H1 (cell line): ENCODE results near the gene MIP. TPM values are rescaled to one million over a fixed set of nuclear protein-coding genes. Genes with fewer than 3 reads are reported as not detected.

Experiments
- CTCF ChIA-PET: fragments of 300-600 bp; sonication (Branson Sonifier 250); formaldehyde crosslinking; loops from one replicate; lab custom pipeline; 2021; ENCODE audit not compliant: partially characterized antibody; lab: Charles Lee
- POLR2A ChIA-PET: fragments of 300-600 bp; sonication (Branson Sonifier 250); formaldehyde crosslinking; loops from one replicate; lab custom pipeline; 2021; ENCODE audit warnings: inconsistent platforms; ENCODE audit not compliant: partially characterized antibody; lab: Charles Lee
- DNase-seq, 2 experiments: peaks; one replicate each; pipeline versions ENCODE4 v3.0.0 to v3.0.0-alpha.2; 2010 to 2022; ENCODE audit warnings: low spot score in 2 of 2, low read depth in 1 of 2, mixed read lengths in 1 of 2
- FAIRE-seq: peaks from 2 replicates; lab custom pipeline; 2011; peaks lifted over from hg19 to GRCh38; lab: Jason Lieb, UNC
- H2AFZ ChIP-seq: 2 replicates; pipeline ENCODE4 v1.8.1; 2012; ENCODE audit warnings: low read length, inconsistent platforms
- H2AK5ac ChIP-seq: 2 replicates; pipeline ENCODE4 v1.6.1; 2013; ENCODE audit warnings: low read depth, low read length
- H2BK120ac ChIP-seq: replicated peaks from 2 replicates; pipeline ENCODE3; 2013; ENCODE audit warnings: low read depth, low read length, inconsistent platforms
- H2BK12ac ChIP-seq: 2 replicates; pipeline ENCODE4 v1.6.1; 2013; ENCODE audit warnings: low read depth, low read length
- H2BK15ac ChIP-seq: 2 replicates; pipeline ENCODE4 v1.6.1; 2013; ENCODE audit warnings: low read length
- H2BK20ac ChIP-seq: 2 replicates; pipeline ENCODE4 v1.6.1; 2013; ENCODE audit warnings: low read length
- H2BK5ac ChIP-seq: 2 replicates; pipeline ENCODE4 v1.6.1; 2013; ENCODE audit warnings: low read depth, low read length
- H3K14ac ChIP-seq: 2 replicates; pipeline ENCODE4 v1.6.1; 2013; ENCODE audit warnings: inconsistent platforms; ENCODE audit not compliant: insufficient read length
- H3K18ac ChIP-seq: 2 replicates; pipeline ENCODE4 v1.6.1; 2013; ENCODE audit warnings: low read length; ENCODE audit errors: extremely low read depth
- H3K23ac ChIP-seq: 2 replicates; pipeline ENCODE4 v1.6.1; 2013; ENCODE audit warnings: inconsistent platforms; ENCODE audit not compliant: insufficient read length
- H3K23me2 ChIP-seq: 2 replicates; pipeline ENCODE4 v1.6.1; 2013; ENCODE audit warnings: low read depth, low read length
- H3K27ac ChIP-seq: 2 replicates; pipeline ENCODE4 v1.6.1; 2011; ENCODE audit warnings: low read depth, low read length, inconsistent platforms
- H3K27me3 ChIP-seq, 4 experiments: replicated peaks in 1 of 4; 1 replicate in 1 of 4; 2 replicates in 3 of 4; pipeline versions ENCODE4 v1.6.1 to v1.8.1; 2011 to 2013; ENCODE audit warnings: low read length in 3 of 4, mild to moderate bottlenecking in 3 of 4, inconsistent platforms in 2 of 4, mixed read lengths in 2 of 4, moderate library complexity in 1 of 4; ENCODE audit not compliant: control insufficient read depth in 3 of 4, insufficient read depth in 3 of 4; ENCODE audit errors: extremely low read depth in 1 of 4
- H3K36me3 ChIP-seq, 4 experiments: 2 replicates each; pipeline versions ENCODE4 v1.6.1 to v1.8.1; 2011 to 2013; ENCODE audit warnings: mild to moderate bottlenecking in 4 of 4, low read length in 3 of 4, moderate library complexity in 2 of 4, control low read depth in 1 of 4, inconsistent platforms in 1 of 4; ENCODE audit not compliant: insufficient read depth in 4 of 4, control insufficient read depth in 2 of 4
- H3K4ac ChIP-seq: replicated peaks from 2 replicates; pipeline ENCODE3; 2013; ENCODE audit warnings: low read length, low read depth, mixed read lengths, inconsistent platforms; ENCODE audit not compliant: insufficient read length
- H3K4me1 ChIP-seq, 4 experiments: replicated peaks in 1 of 4; 1 replicate in 1 of 4; 2 replicates in 3 of 4; pipeline versions ENCODE4 v1.6.1 to v1.8.1; 2011 to 2013; ENCODE audit warnings: low read length in 3 of 4, inconsistent platforms in 2 of 4, mixed read lengths in 1 of 4; ENCODE audit not compliant: insufficient read depth in 4 of 4, control insufficient read depth in 3 of 4
- H3K4me2 ChIP-seq, 2 experiments: 2 replicates each; pipeline versions ENCODE4 v1.6.1 to v1.8.1; 2011 to 2013; ENCODE audit warnings: low read depth in 2 of 2, low read length in 2 of 2, control low read depth in 1 of 2, inconsistent platforms in 1 of 2, mild to moderate bottlenecking in 1 of 2; ENCODE audit not compliant: insufficient read depth in 1 of 2
- H3K4me3 ChIP-seq, 4 experiments: fragments of 200-600, 300-600 bp in 1 of 4; sonication (generic), shearing (Covaris generic), sonication (Bioruptor Twin) in 1 of 4; 2 replicates each; pipeline versions ENCODE4 v1.5.1 to v1.8.1; 2011 to 2016; ENCODE audit warnings: low read length in 4 of 4, low read depth in 3 of 4, control low read depth in 2 of 4, inconsistent platforms in 2 of 4, mild to moderate bottlenecking in 2 of 4, mixed read lengths in 1 of 4, moderate library complexity in 1 of 4; ENCODE audit not compliant: insufficient read depth in 2 of 4; ENCODE audit errors: extremely low read depth in 1 of 4
- H3K56ac ChIP-seq: replicated peaks from 2 replicates; pipeline ENCODE3; 2013; ENCODE audit warnings: low read depth, mild to moderate bottlenecking, mixed read lengths, low read length, inconsistent platforms; ENCODE audit not compliant: insufficient read length
- H3K79me1 ChIP-seq: 2 replicates; pipeline ENCODE4 v1.6.1; 2013; ENCODE audit warnings: low read depth, low read length, control low read depth
- H3K79me2 ChIP-seq, 2 experiments: 2 replicates each; pipeline versions ENCODE4 v1.6.1 to v1.8.1; 2012 to 2013; ENCODE audit warnings: low read length in 2 of 2, mild to moderate bottlenecking in 2 of 2, inconsistent platforms in 1 of 2; ENCODE audit not compliant: insufficient read depth in 2 of 2, control insufficient read depth in 1 of 2
- H3K9ac ChIP-seq, 4 experiments: replicated peaks in 1 of 4; 1 replicate in 1 of 4; 2 replicates in 3 of 4; pipeline versions ENCODE4 v1.6.1 to v1.8.1; 2011 to 2013; ENCODE audit warnings: low read depth in 3 of 4, low read length in 3 of 4, control low read depth in 2 of 4, mild to moderate bottlenecking in 2 of 4, moderate library complexity in 2 of 4, inconsistent platforms in 1 of 4; ENCODE audit errors: extremely low read depth in 1 of 4
- H3K9me3 ChIP-seq, 2 experiments: 2 replicates each; pipeline versions ENCODE4 v1.6.1 to v1.8.1; 2012 to 2013; ENCODE audit warnings: mild to moderate bottlenecking in 2 of 2, moderate library complexity in 2 of 2, control low read depth in 1 of 2, inconsistent platforms in 1 of 2, low read depth in 1 of 2, low read length in 1 of 2, mixed read lengths in 1 of 2; ENCODE audit not compliant: insufficient read depth in 2 of 2
- H4K20me1 ChIP-seq, 2 experiments: replicated peaks in 1 of 2; 2 replicates each; pipeline versions ENCODE3 to v1.8.1; 2011 to 2013; ENCODE audit warnings: inconsistent platforms in 2 of 2, low read length in 2 of 2, mild to moderate bottlenecking in 1 of 2; ENCODE audit not compliant: insufficient read depth in 2 of 2, control insufficient read depth in 1 of 2
- H4K5ac ChIP-seq: 2 replicates; pipeline ENCODE4 v1.6.1; 2013; ENCODE audit warnings: low read length, low read depth, mixed read lengths, inconsistent platforms; ENCODE audit not compliant: insufficient read length
- H4K8ac ChIP-seq: 2 replicates; pipeline ENCODE4 v1.8.0; 2013; ENCODE audit warnings: mild to moderate bottlenecking, moderate library complexity, low read length, inconsistent platforms; ENCODE audit not compliant: insufficient read depth; ENCODE audit errors: extremely low read depth
- H4K91ac ChIP-seq: replicated peaks from 2 replicates; pipeline ENCODE3; 2013; ENCODE audit warnings: low read length, mixed read lengths, inconsistent platforms; ENCODE audit not compliant: insufficient read length
- CREB1 ChIP-seq: IDR thresholded peaks from 2 replicates; pipeline ENCODE4 v1.6.1; 2012; ENCODE audit warnings: inconsistent platforms
- EGR1 ChIP-seq: IDR thresholded peaks from 2 replicates; pipeline ENCODE4 v1.6.1; 2011; ENCODE audit warnings: low read depth, low read length, borderline replicate concordance
- HDAC6 ChIP-seq: IDR thresholded peaks from one replicate; pipeline ENCODE4 v1.7.1; 2012; ENCODE audit warnings: low read depth, mild to moderate bottlenecking, inconsistent platforms, low read length, moderate library complexity
- JUN ChIP-seq: IDR thresholded peaks from 2 replicates; pipeline ENCODE4 v1.6.1; 2011; ENCODE audit warnings: low read depth, mild to moderate bottlenecking, improper control_type of control experiment, low read length
- KDM4A ChIP-seq: IDR thresholded peaks from one replicate; pipeline ENCODE4 v1.7.1; 2012; ENCODE audit warnings: low read depth, mild to moderate bottlenecking, moderate library complexity, low read length, inconsistent platforms; ENCODE audit not compliant: severe bottlenecking
- MAFK ChIP-seq: IDR thresholded peaks from 2 replicates; pipeline ENCODE4 v1.6.1; 2012; ENCODE audit warnings: low read depth, mild to moderate bottlenecking, improper control_type of control experiment, low read length
- RBBP5 ChIP-seq: IDR thresholded peaks from 2 replicates; pipeline ENCODE4 v1.7.1; 2012; ENCODE audit warnings: low read depth, mild to moderate bottlenecking, inconsistent platforms, low read length, moderate library complexity, borderline replicate concordance
- SIX5 ChIP-seq: IDR thresholded peaks from 2 replicates; pipeline ENCODE4 v1.6.1; 2011; ENCODE audit warnings: mild to moderate bottlenecking, low read depth, low read length
- SUZ12 ChIP-seq: fragments of 200-600 bp; sonication (generic); IDR thresholded peaks from 2 replicates; pipeline ENCODE4 v1.6.1; 2012; ENCODE audit warnings: mild to moderate bottlenecking, inconsistent platforms, low read length, moderate library complexity, mixed read lengths
- TAF7 ChIP-seq: optimal IDR thresholded peaks from 2 replicates; pipeline ENCODE3; 2011; ENCODE audit warnings: low read depth, mild to moderate bottlenecking, inconsistent platforms, low read length, moderate library complexity, borderline replicate concordance
- TEAD4 ChIP-seq: IDR thresholded peaks from 2 replicates; pipeline ENCODE4 v1.6.1; 2012; ENCODE audit warnings: low read depth, low read length, inconsistent platforms, mixed read lengths
- whole genome bisulfite sequencing, 2 experiments: shearing (Covaris generic) in 1 of 2; methylation state at CpG; one replicate each; pipeline versions ENCODE4 v1.1.6 to v1.1.7; 2013 to 2015; ENCODE audit warnings: low lambda C conversion rate in 2 of 2, mixed read lengths in 2 of 2, inconsistent platforms in 1 of 2, low coverage in 1 of 2, missing lambda C conversion rate in 1 of 2; ENCODE audit not compliant: insufficient replicate concordance in 2 of 2, insufficient coverage in 1 of 2, insufficient read length in 1 of 2; ENCODE audit errors: extremely low coverage in 1 of 2, missing lambda C conversion rate in 1 of 2; 5-methylcytosine and 5-hydroxymethylcytosine counted together
- polyA plus RNA-seq, 7 experiments: library from polyadenylated mRNA; depleted of rRNA in 3 of 7; stranded (reverse) in 5 of 7; unstranded in 2 of 7; fragments of >200 nt in 5 of 7; fragments of 200-250 nt in 2 of 7; gene quantifications; 1 replicate in 5 of 7; 2 replicates in 1 of 7; 4 replicates in 1 of 7; pipeline versions ENCODE4 v1.2.1 to v1.2.3, GENCODE V29; 2011 to 2013; ENCODE audit warnings: missing spikeins in 2 of 7, mixed read lengths in 2 of 7
- total RNA-seq: library from RNA; stranded (reverse); fragmentation: NEBNext Ultra II Directional; extraction: Animal tissue kit (Norgen Biotek cat#: 25700); gene quantifications from 2 replicates; pipeline ENCODE4 v1.2.1, GENCODE V29; 2021

The MIP gene
- total and polyA plus RNA-seq, 2 of the 8 experiments (the other 6 are each of a cell fraction or from before 2014, with no cell fraction given) = 0.05 TPM; not detected in 1

DNA sequence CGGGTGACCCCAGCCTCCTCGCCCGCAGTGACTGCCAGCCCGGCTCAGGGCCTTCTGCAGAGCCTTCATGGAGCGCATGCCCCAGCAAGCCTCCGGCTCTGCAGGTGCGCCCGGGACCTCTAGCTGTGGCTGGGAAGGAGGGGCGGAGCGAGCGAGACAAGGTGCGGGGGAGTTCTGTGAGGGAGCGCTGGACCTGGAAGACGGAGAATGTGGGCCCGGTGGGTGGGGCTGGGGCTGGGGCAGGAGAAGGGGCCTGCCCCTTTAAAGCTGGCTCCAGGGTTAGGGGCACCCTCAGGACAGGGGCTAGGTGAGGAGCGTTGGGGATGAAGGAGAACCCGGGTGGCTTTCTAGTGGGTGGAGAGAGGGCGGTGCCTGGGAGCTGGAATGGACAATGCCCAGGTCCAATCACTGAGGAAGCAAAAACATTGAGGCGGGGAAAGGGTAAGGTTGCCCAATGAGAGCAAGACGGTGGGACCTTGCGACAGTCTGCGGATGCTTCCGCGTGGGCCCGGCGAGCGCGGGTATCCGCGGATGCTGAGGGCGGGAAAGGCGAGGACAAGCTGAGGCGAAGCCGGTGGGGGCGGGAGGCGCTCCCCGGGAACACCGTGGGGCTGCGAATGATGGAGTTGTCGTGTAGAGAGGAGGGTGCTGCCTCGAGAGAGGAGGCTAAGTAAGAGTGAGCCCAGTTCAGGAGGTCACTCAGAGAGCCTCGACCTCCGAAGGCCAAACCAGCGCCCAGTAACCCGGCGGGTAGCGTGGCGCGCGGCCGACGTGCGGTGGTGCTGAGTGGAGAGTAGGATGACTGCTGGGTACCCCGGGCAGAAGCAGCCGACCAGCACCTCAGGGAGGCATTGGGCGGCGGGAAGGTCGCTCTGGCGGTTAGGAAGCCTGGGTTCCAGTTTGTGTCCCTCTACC lies 33.8 kb upstream of the MIP start, which contains the start of gene GLS2:
Gene GLS2, minus strand, starts transcription at position 121 of the 915 bp plus-strand sequence. Its CDS starts 43 bp downstream, at position 78.
- CTCF ChIA-PET = interaction anchor here (0.7 to 1.3 kb wide), 3 partner anchors 25 to 218 kb away, joined by 3 to 5 read pairs (median 3); no protein-coding TSS in a partner anchor
- TF ChIP-seq KDM4A = peak; percentile 96
- no peak for TF ChIP-seq RBBP5
- no peak for TF ChIP-seq SIX5
- no peak for TF ChIP-seq HDAC6
- TF ChIP-seq CREB1 = peak; percentile 37; the same call in 1 of the 2 replicates
- no peak for TF ChIP-seq TAF7
- no peak for TF ChIP-seq MAFK
- TF ChIP-seq SUZ12 = no peak
- TF ChIP-seq TEAD4 = no peak
- no peak for TF ChIP-seq JUN
- no peak; the same call in 1 of the 2 replicates for TF ChIP-seq EGR1

More for the DNA sequence above, 33.8 kb upstream of the MIP start, which contains the start of gene GLS2:
- DNase-seq (peak; percentile 39 to 89), FAIRE-seq (peak; percentile 80)
- Histone ChIP-seq H3K36me3 (no peaks in the 10 kb centered on the region; a peak in 1 of 8 replicates), H3K27me3 (peaks cover 7 to 35% (median 32%) of the 10 kb centered on the region in 4 experiments), H3K9me3 (peaks cover 0 to 5% of the 10 kb centered on the region in 2 experiments; a peak in 2 of 4 replicates), H4K8ac (peak within 1 kb of the TSS; percentile 68), H3K18ac (peak within 1 kb of the TSS; percentile 65), H2BK12ac (peak within 1 kb of the TSS; percentile 56; the same call in 1 of the 2 replicates), H4K5ac (no peak within 1 kb of the TSS), H3K4me3 (peak within 1 kb of the TSS; percentile 65 to 92 (median 74)), H4K20me1 (no peaks in the 10 kb centered on the region), H3K4ac (peak within 1 kb of the TSS; percentile 79), H4K91ac (peak within 1 kb of the TSS; percentile 84), H3K9ac (peak within 1 kb of the TSS in 3 of 4 experiments; percentile 56 to 72 (median 62); a peak in 6 of 7 replicates), H2BK120ac (peak within 1 kb of the TSS; percentile 16), H3K56ac (peak within 1 kb of the TSS; percentile 24), H2AFZ (peak within 1 kb of the TSS; percentile 93), H2BK20ac (peak within 1 kb of the TSS; percentile 78; the same call in 1 of the 2 replicates), H3K79me1 (no peaks in the 10 kb centered on the region), H3K23ac (no peak within 1 kb of the TSS), H3K14ac (no peak within 1 kb of the TSS), H3K4me2 (peak within 1 kb of the TSS; percentile 83 to 96), H3K4me1 (peaks cover 2 to 5% (median 3%) of the 10 kb centered on the region in 4 experiments; a peak in 6 of 7 replicates), H3K23me2 (peaks cover 12% of the 10 kb centered on the region), H2BK5ac (peak within 1 kb of the TSS; percentile 46; the same call in 1 of the 2 replicates), H2BK15ac (peak within 1 kb of the TSS; percentile 99), H2AK5ac (no peak within 1 kb of the TSS), H3K79me2 (no peaks in the 10 kb centered on the region), H3K27ac (no peak within 1 kb of the TSS)
- POLR2A ChIA-PET = interaction anchor here (1.0 to 1.9 kb wide), 5 partner anchors 10 to 33 kb away, joined by 3 to 10 read pairs (median 5); partner anchors contain the start of gene RBMS2
- 28% methylated on average over 54 of the region's 59 CpGs; no CpG with 5 or more reads in 1 of the 2 experiments for whole genome bisulfite sequencing, 2 experiments
